ENCODE data around the gene KRTAP5-3.

The KRTAP5-3 gene

GRCh38 chr11:1640076-1640946 lies 32.0 kb upstream of the KRTAP5-3 start (continued):
- TF ChIP-seq HIC1 (tag by site-specific recombination; IDR thresholded peaks at IDR 0.05) (no peak), ZNF169 (tag by site-specific recombination; IDR thresholded peaks at IDR 0.05) (no peak), ZNF341 (tag by site-specific recombination; IDR thresholded peaks at IDR 0.05; ENCODE audit: low read depth) (peak; percentile 27; the same call in 1 of the 2 replicates), ZNF398 (tag by site-specific recombination; IDR thresholded peaks at IDR 0.05) (no peak), KLF10 (tag by site-specific recombination; IDR thresholded peaks at IDR 0.05) (no peak), ZNF223 (tag by site-specific recombination; IDR thresholded peaks at IDR 0.05) (no peak), ZFP37 (tag by site-specific recombination; IDR thresholded peaks at IDR 0.05) (no peak), CTCF (tag by site-specific recombination; IDR thresholded peaks at IDR 0.05) (peak; percentile 44), ZNF391 (tag by site-specific recombination; IDR thresholded peaks at IDR 0.05; ENCODE audit: borderline replicate concordance, low read depth) (no peak), ZNF549 (tag by site-specific recombination; IDR thresholded peaks at IDR 0.05) (no peak), ZNF174 (tag by site-specific recombination; IDR thresholded peaks at IDR 0.05) (no peak), TSHZ1 (tag by site-specific recombination; IDR thresholded peaks at IDR 0.05; ENCODE audit: borderline replicate concordance) (no peak), ZNF214 (tag by site-specific recombination; IDR thresholded peaks at IDR 0.05; ENCODE audit: borderline replicate concordance) (no peak), ZNF561 (tag by site-specific recombination; IDR thresholded peaks at IDR 0.05; ENCODE audit: borderline replicate concordance) (no peak), ZNF677 (tag by site-specific recombination; IDR thresholded peaks at IDR 0.05) (no peak)

- CTCF ChIA-PET, result interaction anchor here (0.6 to 5.6 kb wide), 22 partner anchors 11 to 552 kb away, joined by 3 to 67 read pairs (median 3); partner anchors contain the start of genes KRTAP5-2, KRTAP5-5 and SYT8
- Histone ChIP-seq H3K9me3 (ENCODE audit: control insufficient read depth, insufficient read depth, low read depth, low read length) (no peaks in the 10 kb centered on the region), H3K36me3 (ENCODE audit: control insufficient read depth in 2 of 2, insufficient read depth in 1 of 2, low read length in 2 of 2) (no peaks in the 10 kb centered on the region), H3K27ac (ENCODE audit: extremely low read depth, low read depth, low read length) (no peak overlapping the region), H3K4me3 (ENCODE audit: low read depth, low read length) (no peak overlapping the region), H3K4me1 (ENCODE audit: control insufficient read depth, insufficient read depth, low read length) (no peaks in the 10 kb centered on the region)
- no peak for TF ChIP-seq ZNF785 (tag by site-specific recombination; IDR thresholded peaks at IDR 0.05)
- no peak for TF ChIP-seq GLIS2 (tag by site-specific recombination; IDR thresholded peaks at IDR 0.05)
- no peak for TF ChIP-seq ZNF223 (tag by site-specific recombination; IDR thresholded peaks at IDR 0.05)
- POLR2A ChIA-PET, result interaction anchor here (0.6 kb wide), 1 partner anchor 150 kb away, joined by 3 read pairs; no protein-coding TSS in a partner anchor
These were observed 31.4 kb upstream of the KRTAP5-3 start for GRCh38 chr11:1639666-1640065.

Data from HEK293 (cell line).